Loucy (cell line): ENCODE measurements around the gene RNU5D-1.
"Not testable (repeated sequence)": the region's sequence is repeated elsewhere in the genome, so short reads cannot be mapped to it uniquely, and the experiment has no call there.

Experiments
- H2AFZ ChIP-seq: fragments of 200-600 bp; sonication (generic); 2 replicates; pipeline ENCODE4 v1.6.0; 2016; ENCODE audit warnings: antibody characterized with exemption, mild to moderate bottlenecking, low read length, moderate library complexity
- H3F3A ChIP-seq: fragments of 200-600 bp; 2 replicates; pipeline ENCODE4 v1.6.0; 2016; ENCODE audit warnings: antibody characterized with exemption, low read depth, mild to moderate bottlenecking
- H3K27me3 ChIP-seq: fragments of 200-600 bp; sonication (generic); 2 replicates; pipeline ENCODE4 v1.6.1; 2014; ENCODE audit warnings: low read length, mild to moderate bottlenecking; ENCODE audit not compliant: insufficient read depth, poor library complexity, severe bottlenecking
- H3K36me3 ChIP-seq: fragments of 200-600 bp; sonication (generic); 2 replicates; pipeline ENCODE4 v1.6.1; 2016; ENCODE audit warnings: low read length; ENCODE audit not compliant: insufficient read depth
- H3K4me1 ChIP-seq: fragments of 200-600 bp; sonication (generic); 2 replicates; pipeline ENCODE4 v1.5.1; 2014; ENCODE audit warnings: low read length, mild to moderate bottlenecking; ENCODE audit not compliant: insufficient read depth, poor library complexity, severe bottlenecking
- H3K4me2 ChIP-seq: fragments of 200-600 bp; sonication (generic); 2 replicates; pipeline ENCODE4 v1.6.0; 2014; ENCODE audit warnings: antibody characterized with exemption, low read length, low read depth, mild to moderate bottlenecking; ENCODE audit not compliant: poor library complexity, severe bottlenecking
- H3K4me3 ChIP-seq: fragments of 200-600 bp; sonication (generic); 2 replicates; pipeline ENCODE4 v1.5.1; 2014; ENCODE audit warnings: low read length, mild to moderate bottlenecking, mixed read lengths; ENCODE audit not compliant: poor library complexity, severe bottlenecking
- H3K79me2 ChIP-seq: fragments of 200-600 bp; sonication (generic); 2 replicates; pipeline ENCODE4 v1.6.1; 2014; ENCODE audit warnings: low read length; ENCODE audit not compliant: insufficient read depth
- H3K9ac ChIP-seq: fragments of 200-600 bp; sonication (generic); 2 replicates; pipeline ENCODE4 v1.6.0; 2014; ENCODE audit warnings: mild to moderate bottlenecking, low read depth, low read length, moderate library complexity; ENCODE audit not compliant: poor library complexity, severe bottlenecking
- H3K9me2 ChIP-seq: fragments of 200-600 bp; sonication (generic); replicated peaks from 2 replicates; pipeline ENCODE4 v1.6.1; 2016; ENCODE audit warnings: low read depth, low read length, mixed read lengths
- H3K9me3 ChIP-seq: fragments of 200-600 bp; sonication (generic); 2 replicates; pipeline ENCODE4 v1.6.1; 2014; ENCODE audit warnings: mild to moderate bottlenecking, antibody characterized with exemption, low read length, low read depth; ENCODE audit not compliant: insufficient read depth
- H4K20me1 ChIP-seq: fragments of 200-600 bp; sonication (generic); 2 replicates; pipeline ENCODE4 v1.6.0; 2014; ENCODE audit warnings: antibody characterized with exemption, low read length, mild to moderate bottlenecking; ENCODE audit not compliant: insufficient read depth, poor library complexity, severe bottlenecking
- EZH2phosphoT487 ChIP-seq: fragments of 200-600 bp; IDR thresholded peaks from 2 replicates; pipeline ENCODE4 v1.6.1; 2018; ENCODE audit warnings: antibody characterized with exemption, mild to moderate bottlenecking, moderate library complexity, borderline replicate concordance
- TF ChIP-seq, protein P1 (sequence below): fragments of 200-600 bp; sonication (generic); conservative IDR thresholded peaks from 2 replicates; pipeline ENCODE4 v1.5.1; 2014; ENCODE audit warnings: mild to moderate bottlenecking, antibody characterized with exemption, low read length

RNU5D-1 gene

DNA sequence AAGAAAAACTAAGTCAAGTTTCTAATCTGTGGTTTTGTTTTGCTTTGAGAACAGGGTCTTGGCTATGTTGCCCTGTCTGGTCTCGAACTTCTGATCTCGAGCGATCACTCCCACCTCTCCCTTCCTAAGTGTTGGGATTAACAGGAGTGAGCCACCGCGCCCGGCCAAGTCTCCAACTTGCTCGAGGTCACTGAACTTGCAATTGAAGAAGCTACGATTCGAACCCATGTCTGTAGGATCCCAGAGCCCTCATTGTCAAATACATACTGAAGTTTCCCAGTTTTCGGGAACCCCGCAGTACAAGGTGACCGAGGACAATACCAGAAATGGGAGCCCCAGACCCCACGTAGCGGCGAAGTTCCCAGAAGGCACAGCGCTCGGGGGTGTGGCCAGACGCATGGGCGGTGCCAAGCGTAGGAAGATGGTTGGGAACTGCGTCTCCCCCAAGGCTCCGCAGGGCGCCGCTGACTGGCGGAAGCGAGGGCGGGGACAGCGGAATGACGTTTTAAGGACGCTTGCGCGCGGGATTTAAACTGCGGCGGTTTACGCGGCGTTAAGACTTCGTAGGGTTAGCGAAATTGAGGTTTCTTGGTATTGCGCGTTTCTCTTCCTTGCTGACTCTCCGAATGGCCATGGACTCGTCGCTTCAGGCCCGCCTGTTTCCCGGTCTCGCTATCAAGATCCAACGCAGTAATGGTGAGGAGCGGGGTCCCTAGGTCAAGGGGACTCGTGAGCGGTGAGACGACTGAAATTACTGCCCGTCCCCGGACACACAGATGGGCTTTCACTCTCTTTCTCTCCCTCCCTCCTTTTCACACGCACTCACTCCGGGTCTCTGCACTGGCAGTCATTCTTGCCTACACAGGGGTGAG is 8.6 kb upstream of the RNU5D-1 start, which contains the start of gene KIF2C:
KIF2C (plus strand) TSS at position 531 of the 872 bp plus-strand sequence; CDS start at position 627, 96 bp downstream.
- Histone ChIP-seq H3F3A (no peaks in the 10 kb centered on the region), H3K36me3 (peaks cover 3% of the 10 kb centered on the region; the same call in 1 of the 2 replicates), H3K27me3 (no peaks in the 10 kb centered on the region), H2AFZ (peak within 1 kb of the TSS; percentile 80), H3K79me2 (peaks cover 49% of the 10 kb centered on the region), H3K4me3 (peak within 1 kb of the TSS; percentile 94), H3K4me1 (peaks cover 37% of the 10 kb centered on the region), H4K20me1 (peaks cover 19% of the 10 kb centered on the region), H3K9me2 (no peaks in the 10 kb centered on the region), H3K4me2 (peak within 1 kb of the TSS; percentile 93), H3K9ac (peak within 1 kb of the TSS; percentile 97), H3K9me3 (no peaks in the 10 kb centered on the region)
- TF ChIP-seq, protein P1, sequence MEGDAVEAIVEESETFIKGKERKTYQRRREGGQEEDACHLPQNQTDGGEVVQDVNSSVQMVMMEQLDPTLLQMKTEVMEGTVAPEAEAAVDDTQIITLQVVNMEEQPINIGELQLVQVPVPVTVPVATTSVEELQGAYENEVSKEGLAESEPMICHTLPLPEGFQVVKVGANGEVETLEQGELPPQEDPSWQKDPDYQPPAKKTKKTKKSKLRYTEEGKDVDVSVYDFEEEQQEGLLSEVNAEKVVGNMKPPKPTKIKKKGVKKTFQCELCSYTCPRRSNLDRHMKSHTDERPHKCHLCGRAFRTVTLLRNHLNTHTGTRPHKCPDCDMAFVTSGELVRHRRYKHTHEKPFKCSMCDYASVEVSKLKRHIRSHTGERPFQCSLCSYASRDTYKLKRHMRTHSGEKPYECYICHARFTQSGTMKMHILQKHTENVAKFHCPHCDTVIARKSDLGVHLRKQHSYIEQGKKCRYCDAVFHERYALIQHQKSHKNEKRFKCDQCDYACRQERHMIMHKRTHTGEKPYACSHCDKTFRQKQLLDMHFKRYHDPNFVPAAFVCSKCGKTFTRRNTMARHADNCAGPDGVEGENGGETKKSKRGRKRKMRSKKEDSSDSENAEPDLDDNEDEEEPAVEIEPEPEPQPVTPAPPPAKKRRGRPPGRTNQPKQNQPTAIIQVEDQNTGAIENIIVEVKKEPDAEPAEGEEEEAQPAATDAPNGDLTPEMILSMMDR = no peak
- TF ChIP-seq EZH2phosphoT487 = no peak

DNA sequence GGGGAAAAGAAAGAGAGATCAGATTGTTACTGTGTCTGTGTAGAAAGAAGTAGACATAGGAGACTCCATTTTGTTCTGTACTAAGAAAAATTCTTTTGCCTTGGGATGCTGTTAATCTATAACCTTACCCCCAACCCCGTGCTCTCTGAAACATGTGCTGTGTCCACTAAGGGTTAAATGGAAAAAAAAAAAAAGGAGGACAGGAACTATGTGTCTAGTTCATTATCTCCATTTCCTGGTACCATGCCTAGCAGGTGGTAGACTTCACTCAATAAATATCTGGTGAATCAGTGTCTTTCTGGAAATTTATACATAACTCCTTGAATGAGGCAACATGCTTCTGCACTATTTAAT is 8.0 kb upstream of the RNU5D-1 start:
- peaks cover 31% of the 10 kb centered on the region for H3K4me1 ChIP-seq
- peak overlapping the region; percentile 73 for H3K4me2 ChIP-seq
- H3F3A ChIP-seq, H3K9me2 ChIP-seq, H3K36me3 ChIP-seq, H3K9me3 ChIP-seq, H3K27me3 ChIP-seq: not testable (repeated sequence)
- H4K20me1 ChIP-seq = peaks cover 19% of the 10 kb centered on the region
- peak overlapping the region; percentile 97 for H3K9ac ChIP-seq
- peaks cover 43% of the 10 kb centered on the region for H3K79me2 ChIP-seq
- peak overlapping the region; percentile 94 for H3K4me3 ChIP-seq
- peak overlapping the region; percentile 63; the same call in 1 of the 2 replicates for H2AFZ ChIP-seq

GRCh38 chr1:44735992-44736391 is 5.0 kb upstream of the RNU5D-1 start:
- TF ChIP-seq, protein P1 = no peak
- TF ChIP-seq EZH2phosphoT487 = no peak

More at GRCh38 chr1:44735992-44736391, 5.0 kb upstream of the RNU5D-1 start:
- no peak overlapping the region for H3K4me3 ChIP-seq
- no peaks in the 10 kb centered on the region for H3K27me3 ChIP-seq
- H3K9me3 ChIP-seq = no peaks in the 10 kb centered on the region
- no peak overlapping the region for H2AFZ ChIP-seq
- H3F3A ChIP-seq = peaks cover under 1% of the 10 kb centered on the region; the same call in 1 of the 2 replicates
- no peak overlapping the region for H3K9ac ChIP-seq
- no peaks in the 10 kb centered on the region for H3K9me2 ChIP-seq
- no peaks in the 10 kb centered on the region for H3K36me3 ChIP-seq
- no peak overlapping the region for H3K4me2 ChIP-seq
- H3K4me1 ChIP-seq = peaks cover 22% of the 10 kb centered on the region
- H4K20me1 ChIP-seq = peaks cover 5% of the 10 kb centered on the region
- peaks cover 13% of the 10 kb centered on the region for H3K79me2 ChIP-seq
